H1 (cell line): ENCODE data around the gene MS4A5.

Source experiments
- CHD2 ChIP-seq: IDR thresholded peaks from 2 replicates; pipeline ENCODE4 v1.6.1; 2012; ENCODE audit warnings: low read length, improper control_type of control experiment
- CREB1 ChIP-seq: IDR thresholded peaks from 2 replicates; pipeline ENCODE4 v1.6.1; 2012; ENCODE audit warnings: inconsistent platforms
- CTCF ChIP-seq, 3 experiments: IDR thresholded peaks; 1 replicate in 2 of 3; 2 replicates in 1 of 3; pipeline versions ENCODE4 v1.5.1 to v1.6.1; 2011; ENCODE audit warnings: low read length in 3 of 3, mild to moderate bottlenecking in 3 of 3, inconsistent platforms in 2 of 3, low read depth in 1 of 3, moderate library complexity in 1 of 3; ENCODE audit not compliant: insufficient read depth in 1 of 3; ENCODE audit errors: control extremely low read depth in 1 of 3
- E2F6 ChIP-seq: IDR thresholded peaks from 2 replicates; pipeline ENCODE4 v1.6.1; 2012; ENCODE audit warnings: inconsistent platforms
- EGR1 ChIP-seq: IDR thresholded peaks from 2 replicates; pipeline ENCODE4 v1.6.1; 2011; ENCODE audit warnings: low read depth, low read length, borderline replicate concordance
- EZH2 ChIP-seq: fragments of 200-600 bp; sonication (generic); IDR thresholded peaks from 2 replicates; pipeline ENCODE4 v1.7.1; 2012; ENCODE audit warnings: low read depth, mild to moderate bottlenecking, moderate library complexity, low read length, inconsistent platforms; ENCODE audit not compliant: severe bottlenecking
- FOSL1 ChIP-seq: IDR thresholded peaks from 2 replicates; pipeline ENCODE4 v1.6.1; 2011; ENCODE audit warnings: mild to moderate bottlenecking, low read depth, low read length, moderate library complexity; ENCODE audit not compliant: insufficient read depth
- MAFK ChIP-seq: IDR thresholded peaks from 2 replicates; pipeline ENCODE4 v1.6.1; 2012; ENCODE audit warnings: low read depth, mild to moderate bottlenecking, improper control_type of control experiment, low read length
- PHF8 ChIP-seq: fragments of 200-600 bp; sonication (generic); conservative IDR thresholded peaks from 2 replicates; pipeline ENCODE4 v1.7.1; 2012; ENCODE audit warnings: low read depth, mild to moderate bottlenecking, inconsistent platforms, low read length, moderate library complexity
- POLR2A ChIP-seq, 2 experiments: IDR thresholded peaks; 1 replicate in 1 of 2; 2 replicates in 1 of 2; pipeline ENCODE4 v1.6.1; 2011; ENCODE audit warnings: low read depth in 2 of 2, low read length in 2 of 2, mild to moderate bottlenecking in 2 of 2; ENCODE audit errors: control extremely low read depth in 1 of 2
- POLR2AphosphoS5 ChIP-seq: IDR thresholded peaks from 2 replicates; pipeline ENCODE4 v1.6.1; 2011; ENCODE audit warnings: low read depth, low read length
- SP2 ChIP-seq: IDR thresholded peaks from 2 replicates; pipeline ENCODE4 v1.6.1; 2012; ENCODE audit warnings: mild to moderate bottlenecking, low read length, inconsistent platforms
- YY1 ChIP-seq: IDR thresholded peaks from 2 replicates; pipeline ENCODE4 v1.6.1; 2011; ENCODE audit warnings: low read depth, mild to moderate bottlenecking, low read length

GRCh38 chr11:60429272-60429671 lies at the start of gene MS4A5:
- no peak for TF ChIP-seq CTCF (IDR thresholded peaks at IDR 0.05; ENCODE audit: control extremely low read depth in 1 of 3, insufficient read depth in 1 of 3, low read depth in 1 of 3, low read length in 3 of 3)
- TF ChIP-seq POLR2A (IDR thresholded peaks at IDR 0.05; ENCODE audit: control extremely low read depth in 1 of 2, low read depth in 2 of 2, low read length in 2 of 2): no peak
- TF ChIP-seq PHF8: no peak
- no peak for TF ChIP-seq CREB1
- TF ChIP-seq EZH2: no peak
- TF ChIP-seq E2F6: no peak
- no peak for TF ChIP-seq FOSL1
- no peak for TF ChIP-seq CHD2
- no peak for TF ChIP-seq POLR2AphosphoS5
- TF ChIP-seq YY1: no peak
- TF ChIP-seq MAFK: no peak
- no peak for TF ChIP-seq SP2
- TF ChIP-seq EGR1: no peak
